GM12878 (cell line): ENCODE measurements around the gene TYROBP. TPM values are rescaled to one million over a fixed set of nuclear protein-coding genes. Genes with fewer than 3 reads are reported as not detected.
A peak's percentile ranks its signal among the peaks of the same experiment; 100 is the strongest.

Experiments
- ASH2L ChIP-seq: fragments of 300-600, 200-600 bp; sonication (generic); IDR thresholded peaks from 2 replicates; pipeline ENCODE4 v1.6.1; 2017; ENCODE audit warnings: low read depth, mild to moderate bottlenecking, borderline replicate concordance
- BCLAF1 ChIP-seq: fragments of 450-650 bp; IDR thresholded peaks from 2 replicates; pipeline ENCODE4 v1.6.1; 2017; ENCODE audit warnings: antibody characterized with exemption, mild to moderate bottlenecking, moderate library complexity
- CHD4 ChIP-seq: fragments of 200-600 bp; sonication (generic); IDR thresholded peaks from 2 replicates; pipeline ENCODE4 v1.6.1; 2016; ENCODE audit warnings: mild to moderate bottlenecking
- EP300 ChIP-seq, 2 experiments: fragments of 150-350 bp in 1 of 2; IDR thresholded peaks; 2 replicates each; pipeline ENCODE4 v1.6.1; 2011 to 2012; ENCODE audit warnings: low read depth in 2 of 2, low read length in 2 of 2, borderline replicate concordance in 1 of 2, improper control_type of control experiment in 1 of 2, inconsistent platforms in 1 of 2; ENCODE audit not compliant: control insufficient read depth in 1 of 2
- FOS ChIP-seq: IDR thresholded peaks from 3 replicates; pipeline ENCODE4 v1.6.1; 2011; ENCODE audit warnings: borderline replicate concordance; ENCODE audit not compliant: insufficient read length; ENCODE audit errors: extremely low read depth
- JUND ChIP-seq: IDR thresholded peaks from 2 replicates; pipeline ENCODE4 v1.6.1; 2012; ENCODE audit warnings: low read depth, mild to moderate bottlenecking, low read length, improper control_type of control experiment, moderate library complexity
- KDM1A ChIP-seq: fragments of 200-600 bp; sonication (generic); IDR thresholded peaks from 2 replicates; pipeline ENCODE4 v1.6.1; 2016; ENCODE audit warnings: borderline replicate concordance
- NR2F1 ChIP-seq: fragments of 450-650 bp; conservative IDR thresholded peaks from 2 replicates; pipeline ENCODE4 v1.6.1; 2017; ENCODE audit warnings: mild to moderate bottlenecking
- POLR2AphosphoS5 ChIP-seq: IDR thresholded peaks from 2 replicates; pipeline ENCODE4 v1.6.1; 2011; ENCODE audit warnings: mild to moderate bottlenecking, low read length, inconsistent platforms
- RFX5 ChIP-seq: IDR thresholded peaks from 2 replicates; pipeline ENCODE4 v1.6.1; 2011; ENCODE audit warnings: low read depth, low read length, improper control_type of control experiment
- RUNX3 ChIP-seq: IDR thresholded peaks from 2 replicates; pipeline ENCODE4 v1.6.1; 2012; ENCODE audit warnings: low read length, inconsistent platforms
- SIN3A ChIP-seq: IDR thresholded peaks from 2 replicates; pipeline ENCODE4 v1.6.1; 2012; ENCODE audit warnings: low read depth, low read length, improper control_type of control experiment
- SMAD1 ChIP-seq: fragments of 450-650 bp; IDR thresholded peaks from 2 replicates; pipeline ENCODE4 v1.6.1; 2018; ENCODE audit warnings: mild to moderate bottlenecking, low read depth; ENCODE audit not compliant: partially characterized antibody
- SMAD5 ChIP-seq: IDR thresholded peaks from 2 replicates; pipeline ENCODE4 v1.6.1; 2016; ENCODE audit warnings: antibody characterized with exemption, low read depth
- SMC3 ChIP-seq: IDR thresholded peaks from 2 replicates; pipeline ENCODE4 v1.6.1; 2011; ENCODE audit warnings: low read length, improper control_type of control experiment, borderline replicate concordance
- SPI1 ChIP-seq: IDR thresholded peaks from 2 replicates; pipeline ENCODE4 v1.6.1; 2011; ENCODE audit warnings: low read depth, mild to moderate bottlenecking, low read length, moderate library complexity, borderline replicate concordance; ENCODE audit not compliant: insufficient read depth
- SRF ChIP-seq, 2 experiments: IDR thresholded peaks; 2 replicates each; pipeline ENCODE4 v1.6.1; 2011; ENCODE audit warnings: low read depth in 2 of 2, low read length in 2 of 2, mild to moderate bottlenecking in 1 of 2, moderate library complexity in 1 of 2
- TARDBP ChIP-seq: IDR thresholded peaks from 2 replicates; pipeline ENCODE4 v1.6.1; 2016; ENCODE audit warnings: borderline replicate concordance
- TBL1XR1 ChIP-seq: IDR thresholded peaks from 2 replicates; pipeline ENCODE4 v1.6.1; 2012; ENCODE audit warnings: low read depth, low read length, improper control_type of control experiment
- ZBTB33 ChIP-seq: fragments of 450-650 bp; IDR thresholded peaks from 2 replicates; pipeline ENCODE4 v1.6.1; 2017; ENCODE audit warnings: mild to moderate bottlenecking
- ZNF687 ChIP-seq: fragments of 450-650 bp; IDR thresholded peaks from 2 replicates; pipeline ENCODE4 v1.6.1; 2017; ENCODE audit warnings: mild to moderate bottlenecking, moderate library complexity
- polyA plus RNA-seq, 11 experiments: library from polyadenylated mRNA; depleted of rRNA in 4 of 11; unstranded in 6 of 11; stranded (reverse) in 5 of 11; fragments of >200 nt; fragmentation: Nextera tagmentation in 4 of 11; fragmentation: Illumina TruSeq in 1 of 11; extraction: Ambion mirVana in 4 of 11; extraction: Trizol in 1 of 11; gene quantifications; 1 replicate in 1 of 11; 2 replicates in 10 of 11; pipeline versions ENCODE4 v1.2.1 to v1.2.3, GENCODE V29; 2011 to 2016; ENCODE audit warnings: inconsistent platforms in 2 of 11, missing spikeins in 2 of 11, low read depth in 1 of 11
- total RNA-seq, 4 experiments: library from RNA; depleted of rRNA in 3 of 4; stranded (reverse); fragments of >200 nt in 3 of 4; fragmentation: Illumina TruSeq in 1 of 4; extraction: Trizol in 1 of 4; gene quantifications; 2 replicates each; pipeline versions ENCODE4 v1.2.1 to v1.2.3, GENCODE V29; 2013 to 2021

Gene TYROBP
- total and polyA plus RNA-seq, 10 of the 15 experiments (the other 5 are each of a cell fraction or from before 2014, with no cell fraction given), result 0.33 to 2.4 (median 0.58) TPM; not detected in 2

- TF ChIP-seq BCLAF1 (no peak), ZBTB33 (no peak), SMAD5 (no peak), TBL1XR1 (peak; percentile 54; the same call in 1 of the 2 replicates), RUNX3 (peak; percentile 81), TARDBP (0 out of 2 replicates have a peak, but pooled peaks have one; percentile 36), NR2F1 (peak; percentile 86), CHD4 (no peak), POLR2AphosphoS5 (0 out of 2 replicates have a peak, but pooled peaks have one; percentile 41), RFX5 (no peak), SPI1 (peak; percentile 94), SMC3 (no peak), SMAD1 (no peak), ASH2L (no peak), SRF (IDR thresholded peaks at IDR 0.05; ENCODE audit: low read depth in 2 of 2, low read length in 2 of 2) (no peak), JUND (no peak), KDM1A (no peak), SIN3A (no peak), ZNF687 (peak; percentile 65), EP300 (IDR thresholded peaks at IDR 0.05; ENCODE audit: borderline replicate concordance in 1 of 2, control insufficient read depth in 1 of 2, low read depth in 2 of 2, low read length in 2 of 2) (peak; percentile 64 to 77; a peak in 3 of 4 replicates), FOS (no peak)
Measured at GRCh38 chr19:35908973-35909683, 1.0 kb upstream of the TYROBP start (continued).
